ENCODE data around the gene PAM16. TPM values are rescaled to one million over a fixed set of nuclear protein-coding genes. Genes with fewer than 3 reads are reported as not detected.

PAM16 gene
- total RNA-seq, 1 experiment from 2014 or later: 80.4 TPM

DNA sequence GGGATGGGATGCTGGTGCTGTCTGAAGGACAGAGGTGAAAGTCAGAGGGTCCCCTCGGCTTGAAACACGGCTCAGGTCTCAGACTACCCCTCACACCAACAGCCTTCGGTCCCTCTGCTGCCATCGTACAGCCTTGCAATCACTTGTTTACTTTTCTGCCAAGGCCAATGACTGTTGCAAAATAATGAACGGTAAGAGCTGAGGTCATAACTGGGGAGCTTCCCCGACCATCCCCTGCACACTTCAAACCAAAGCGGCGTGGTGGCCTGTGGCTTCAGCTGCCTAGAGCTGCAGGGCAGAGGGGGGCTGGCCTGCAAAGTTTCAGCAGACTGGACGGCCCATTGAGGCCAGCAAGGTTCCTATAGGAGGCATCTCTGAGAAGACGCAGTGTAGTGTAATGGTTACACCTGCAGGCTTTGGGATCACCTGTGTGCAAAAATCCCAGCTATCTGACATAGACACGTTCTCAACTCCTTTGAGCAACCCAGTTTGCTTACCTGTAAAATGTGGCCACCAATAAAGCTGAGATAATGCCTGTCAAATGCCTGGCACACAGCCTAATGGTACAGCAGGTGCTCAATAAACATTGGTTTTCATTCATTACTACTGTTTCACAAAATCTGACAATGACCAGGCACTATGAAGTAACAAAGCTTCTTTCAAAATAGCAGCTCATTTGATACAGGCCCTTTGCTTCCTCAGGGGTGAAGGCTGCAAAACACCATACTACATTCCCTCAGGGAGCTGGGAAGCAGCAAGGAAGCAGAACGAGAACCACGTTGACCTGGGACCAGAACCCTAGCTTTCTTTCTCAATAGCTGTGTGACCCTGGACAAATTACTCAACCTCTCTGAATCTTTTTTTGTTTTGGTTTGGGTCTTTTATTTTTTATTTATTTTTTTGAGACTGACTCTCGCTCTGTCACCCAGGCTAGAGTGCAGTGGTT is 5.0 kb downstream of the PAM16 start:
- no peak overlapping the region for H2BK12ac ChIP-seq (ENCODE audit: insufficient read length, low read depth, low read length)
- H2AFZ ChIP-seq (ENCODE audit: low read length): no peak overlapping the region
- no peak overlapping the region for H3K14ac ChIP-seq (ENCODE audit: insufficient read depth, low read length)
- peaks cover 7% of the 10 kb centered on the region for H3K79me1 ChIP-seq (ENCODE audit: insufficient read depth, low read depth, low read length, poor library complexity, severe bottlenecking)
- H3K79me2 ChIP-seq (ENCODE audit: insufficient read depth, low read length): peaks cover 14% of the 10 kb centered on the region; the same call in 1 of the 2 replicates
- no peak overlapping the region for H3K56ac ChIP-seq (ENCODE audit: insufficient read length, low read depth, low read length)
- no peaks in the 10 kb centered on the region for H3K4me1 Mint-ChIP-seq
- H3K9ac ChIP-seq (ENCODE audit: extremely low read depth, insufficient read length, low read length): no peak overlapping the region
- H3K27ac Mint-ChIP-seq: peak overlapping the region in 1 of 3 experiments; percentile 28; a peak in 1 of 7 replicates
- H2BK20ac ChIP-seq (ENCODE audit: low read depth, low read length, poor library complexity, severe bottlenecking): no peak overlapping the region
- H4K91ac ChIP-seq (ENCODE audit: insufficient read length, low read depth, low read length): no peak overlapping the region
- H4K8ac ChIP-seq (replicated peaks; ENCODE audit: insufficient read length, low read depth, low read length): no peak overlapping the region
- H3T11ph ChIP-seq (ENCODE audit: low read length): no peak overlapping the region
- no peak for DNase-seq
- H3K27me3 Mint-ChIP-seq (ENCODE audit: low read depth): peaks cover 4% of the 10 kb centered on the region
- H3K9me3 ChIP-seq (ENCODE audit: control insufficient read depth, low read depth, low read length): no peaks in the 10 kb centered on the region
- no peak overlapping the region for H3K4ac ChIP-seq (ENCODE audit: low read depth, low read length)
- WGBS (ENCODE audit: extremely low coverage, insufficient read length, low lambda C conversion rate): no CpG with 5 or more reads among the region's 14 CpGs
- no peaks in the 10 kb centered on the region for H3K23me2 ChIP-seq (ENCODE audit: insufficient read length, low read depth, low read length, poor library complexity, severe bottlenecking)
- H3K27ac ChIP-seq (ENCODE audit: insufficient read length, low read depth, low read length): no peak overlapping the region
- H3K23ac ChIP-seq (ENCODE audit: insufficient read length, low read depth, low read length): no peak overlapping the region
- H3K9me3 Mint-ChIP-seq: peaks cover 18% of the 10 kb centered on the region in 2 experiments
- TF ChIP-seq CTCF (conservative IDR thresholded peaks at IDR 0.05): no peak
- no peak overlapping the region for H2BK15ac ChIP-seq (ENCODE audit: low read depth, low read length)
- H3K4me3 Mint-ChIP-seq: no peak overlapping the region
- no peak overlapping the region for H4K5ac ChIP-seq (ENCODE audit: insufficient read length, low read depth, low read length)
- H3K36me3 Mint-ChIP-seq (ENCODE audit: insufficient read depth in 1 of 3, low read depth in 3 of 3): peaks cover 28 to 36% (median 33%) of the 10 kb centered on the region in 3 experiments
- no peak overlapping the region for H3K4me2 ChIP-seq (ENCODE audit: insufficient read depth, insufficient read length, low read length)
- H2BK120ac ChIP-seq (ENCODE audit: low read depth, low read length, poor library complexity, severe bottlenecking): no peak overlapping the region
- H3K18ac ChIP-seq (ENCODE audit: insufficient read length, low read depth, low read length): no peak overlapping the region
- H3K27me3 ChIP-seq (ENCODE audit: insufficient read depth, low read length): no peaks in the 10 kb centered on the region
- H2BK5ac ChIP-seq (ENCODE audit: insufficient read length, low read length): no peak overlapping the region
- no peaks in the 10 kb centered on the region for H3K4me1 ChIP-seq (ENCODE audit: insufficient read depth, low read length)
- no peak overlapping the region for H2AK5ac ChIP-seq (ENCODE audit: insufficient read length, low read length)
- H4K20me1 ChIP-seq (ENCODE audit: control insufficient read depth, insufficient read depth, insufficient read length): no peaks in the 10 kb centered on the region
